HL-60 (cell line): Measurements from ENCODE around the gene NFIA.
"Not testable (repeated sequence)": the region's sequence is repeated elsewhere in the genome, so short reads cannot be mapped to it uniquely, and the experiment has no call there.

Experiments
- DNase-seq, 2 experiments: peaks; one replicate each; pipeline ENCODE4 v3.0.0-alpha.2; 2010 to 2020; ENCODE audit warnings: low read depth in 1 of 2, low spot score in 1 of 2
- H3K27ac ChIP-seq: fragments of 250-450 bp; sonication (Bioruptor Pico); replicated peaks from 2 replicates; pipeline ENCODE4 v1.5.1; 2020; ENCODE audit warnings: mild to moderate bottlenecking, moderate library complexity
- H3K27me3 ChIP-seq: fragments of 250-450 bp; sonication (Bioruptor Pico); 2 replicates; pipeline ENCODE4 v1.5.1; 2021; ENCODE audit warnings: mild to moderate bottlenecking, moderate library complexity; ENCODE audit not compliant: insufficient read depth, poor library complexity, severe bottlenecking
- H3K4me3 ChIP-seq: replicated peaks from 2 replicates; pipeline ENCODE4 v1.5.1; 2011; ENCODE audit warnings: mild to moderate bottlenecking, control low read depth, low read length; ENCODE audit not compliant: insufficient read depth
- GABPA ChIP-seq: IDR thresholded peaks from 2 replicates; pipeline ENCODE4 v1.6.1; 2012; ENCODE audit warnings: low read depth
- POLR2AphosphoS5 ChIP-seq: IDR thresholded peaks from 2 replicates; pipeline ENCODE4 v1.6.1; 2012; ENCODE audit warnings: low read depth
- REST ChIP-seq: IDR thresholded peaks from 2 replicates; pipeline ENCODE4 v1.6.1; 2012; ENCODE audit warnings: low read depth; ENCODE audit not compliant: insufficient replicate concordance
- SPI1 ChIP-seq: IDR thresholded peaks from 2 replicates; pipeline ENCODE4 v1.6.1; 2012; ENCODE audit warnings: low read depth, mild to moderate bottlenecking, borderline replicate concordance
- TF ChIP-seq, protein P1 (sequence below): IDR thresholded peaks from one replicate; pipeline ENCODE4 v1.5.1; 2011; ENCODE audit warnings: low read length, control low read depth, inconsistent platforms; ENCODE audit not compliant: insufficient read depth

The NFIA gene

DNA sequence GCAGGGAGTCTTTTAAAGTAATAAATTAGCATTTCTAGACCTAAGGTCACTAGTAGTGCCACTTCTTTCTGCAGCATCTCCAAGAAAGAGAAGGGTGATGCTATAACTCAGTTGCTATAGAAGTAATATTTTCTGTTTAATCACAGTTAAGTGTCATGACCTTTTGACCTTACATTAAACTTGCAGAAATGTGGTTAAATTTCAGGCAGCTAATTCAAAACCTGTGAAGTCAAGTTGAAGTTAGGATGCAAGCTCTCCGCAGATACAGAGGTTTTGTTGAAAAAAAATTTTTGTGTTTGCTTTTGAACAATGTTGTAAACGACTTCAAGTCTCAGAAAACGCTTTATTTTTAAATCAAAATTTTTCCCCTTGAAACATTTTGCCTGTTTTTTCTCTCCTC is 193.9 kb downstream of the NFIA start:
- Histone ChIP-seq H3K27me3 (no peaks in the 10 kb centered on the region), H3K27ac (no peak overlapping the region), H3K4me3 (no peak overlapping the region)
- no peak for DNase-seq
- no peak for TF ChIP-seq GABPA
- TF ChIP-seq, protein P1, sequence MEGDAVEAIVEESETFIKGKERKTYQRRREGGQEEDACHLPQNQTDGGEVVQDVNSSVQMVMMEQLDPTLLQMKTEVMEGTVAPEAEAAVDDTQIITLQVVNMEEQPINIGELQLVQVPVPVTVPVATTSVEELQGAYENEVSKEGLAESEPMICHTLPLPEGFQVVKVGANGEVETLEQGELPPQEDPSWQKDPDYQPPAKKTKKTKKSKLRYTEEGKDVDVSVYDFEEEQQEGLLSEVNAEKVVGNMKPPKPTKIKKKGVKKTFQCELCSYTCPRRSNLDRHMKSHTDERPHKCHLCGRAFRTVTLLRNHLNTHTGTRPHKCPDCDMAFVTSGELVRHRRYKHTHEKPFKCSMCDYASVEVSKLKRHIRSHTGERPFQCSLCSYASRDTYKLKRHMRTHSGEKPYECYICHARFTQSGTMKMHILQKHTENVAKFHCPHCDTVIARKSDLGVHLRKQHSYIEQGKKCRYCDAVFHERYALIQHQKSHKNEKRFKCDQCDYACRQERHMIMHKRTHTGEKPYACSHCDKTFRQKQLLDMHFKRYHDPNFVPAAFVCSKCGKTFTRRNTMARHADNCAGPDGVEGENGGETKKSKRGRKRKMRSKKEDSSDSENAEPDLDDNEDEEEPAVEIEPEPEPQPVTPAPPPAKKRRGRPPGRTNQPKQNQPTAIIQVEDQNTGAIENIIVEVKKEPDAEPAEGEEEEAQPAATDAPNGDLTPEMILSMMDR, result no peak
- TF ChIP-seq REST, result no peak
- no peak for TF ChIP-seq POLR2AphosphoS5
- no peak for TF ChIP-seq SPI1

DNA sequence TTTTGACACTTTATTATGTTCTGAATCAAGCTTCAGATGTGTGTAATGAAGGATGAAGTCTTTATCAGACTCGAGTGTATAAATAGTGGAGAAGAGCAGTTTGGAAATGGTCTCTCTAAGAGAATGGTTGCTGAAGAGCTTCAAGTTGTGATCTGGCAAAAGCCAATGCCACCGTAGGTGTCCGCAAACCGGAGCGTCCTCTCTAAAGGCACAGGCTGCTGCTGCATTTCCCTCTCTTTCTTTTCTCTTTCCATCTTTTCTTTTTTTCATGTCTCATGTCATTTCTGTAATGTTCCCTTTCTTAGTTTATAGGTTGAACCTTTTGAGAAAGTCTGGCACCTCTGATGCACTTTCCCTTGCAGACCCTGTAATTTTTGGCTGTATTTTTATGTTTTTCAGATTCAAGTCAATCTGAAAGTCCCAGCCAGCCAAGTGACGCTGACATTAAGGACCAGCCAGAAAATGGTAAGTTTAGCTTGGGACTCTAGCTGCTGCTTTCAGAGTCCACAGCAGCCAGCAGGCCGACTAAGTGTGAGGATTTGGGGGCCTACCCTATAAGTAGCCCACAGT is 194.8 kb downstream of the NFIA start:
- no peak for DNase-seq
- H3K27ac ChIP-seq, result no peak overlapping the region
- no peaks in the 10 kb centered on the region for H3K27me3 ChIP-seq
- H3K4me3 ChIP-seq, result no peak overlapping the region
- TF ChIP-seq, protein P1, result no peak
- TF ChIP-seq SPI1 (no peak), REST (no peak), POLR2AphosphoS5 (no peak), GABPA (no peak)

GRCh38 chr1:61278503-61278902 is 196.1 kb downstream of the NFIA start:
- not testable (repeated sequence) for H3K27me3 ChIP-seq, H3K4me3 ChIP-seq, DNase-seq, H3K27ac ChIP-seq

GRCh38 chr1:61278966-61279365 is 196.6 kb downstream of the NFIA start:
- H3K4me3 ChIP-seq, result no peak overlapping the region
- no peak for DNase-seq
- H3K27me3 ChIP-seq, result no peaks in the 10 kb centered on the region
- TF ChIP-seq, protein P1, result no peak
- TF ChIP-seq GABPA, result no peak
- H3K27ac ChIP-seq, result no peak overlapping the region
